Ureter (tissue), 1 donor: ENCODE data around the gene ZNF791. TPM values are rescaled to one million over a fixed set of nuclear protein-coding genes. Genes with fewer than 3 reads are reported as not detected.
"Not testable (repeated sequence)": the region's sequence is repeated elsewhere in the genome, so short reads cannot be mapped to it uniquely, and the experiment has no call there.

ENCODE experiments used
- DNase-seq: peaks from one replicate; pipeline ENCODE4 v3.0.0-alpha.2; 2020; ENCODE audit warnings: low spot score
- total RNA-seq: library from RNA; stranded (reverse); gene quantifications from one replicate; pipeline ENCODE4 v1.2.4, GENCODE V29; 2023
- donor health status: DM: yes; HTN: yes; CAD: no.

ZNF791 gene
- total RNA-seq, 1 donor from 2014 or later: 40.9 TPM

- no peak for DNase-seq
Observed at GRCh38 chr19:12629215-12629614, 18.5 kb downstream of the ZNF791 start.

GRCh38 chr19:12636631-12637030, 25.9 kb downstream of the ZNF791 start:
- DNase-seq: no peak

GRCh38 chr19:12638611-12639182, 28.0 kb downstream of the ZNF791 start:
- no peak for DNase-seq

- DNase-seq: peak; percentile 87
Observed at GRCh38 chr19:12639901-12640613, 29.3 kb downstream of the ZNF791 start.

- no peak for DNase-seq
Observed at GRCh38 chr19:12641456-12641855, 30.7 kb downstream of the ZNF791 start.

- DNase-seq: no peak
Observed at GRCh38 chr19:12642506-12642905, 31.8 kb downstream of the ZNF791 start.

- not testable (repeated sequence) for DNase-seq
Observed at GRCh38 chr19:12643716-12644115, 33.0 kb downstream of the ZNF791 start.

- no peak for DNase-seq
Observed at GRCh38 chr19:12646551-12646950, 35.8 kb downstream of the ZNF791 start.

- DNase-seq: no peak
Observed at GRCh38 chr19:12647047-12647446, 36.3 kb downstream of the ZNF791 start.

GRCh38 chr19:12647490-12648071, 36.9 kb downstream of the ZNF791 start:
- DNase-seq: peak; percentile 77

- no peak for DNase-seq
Observed at GRCh38 chr19:12648088-12648487, 37.4 kb downstream of the ZNF791 start.

GRCh38 chr19:12649941-12650340, 39.2 kb downstream of the ZNF791 start:
- no peak for DNase-seq

GRCh38 chr19:12652219-12652618, 41.5 kb downstream of the ZNF791 start:
- DNase-seq: no peak

- no peak for DNase-seq
Observed at GRCh38 chr19:12655546-12655945, 44.8 kb downstream of the ZNF791 start.

GRCh38 chr19:12656899-12657571, 46.3 kb downstream of the ZNF791 start:
- no peak for DNase-seq

- no peak for DNase-seq
Observed at GRCh38 chr19:12657966-12658365, 47.2 kb downstream of the ZNF791 start.

GRCh38 chr19:12660980-12661379, 50.3 kb downstream of the ZNF791 start:
- DNase-seq: no peak

GRCh38 chr19:12664406-12665280, 53.9 kb downstream of the ZNF791 start:
- DNase-seq: no peak

GRCh38 chr19:12665281-12665573, 54.5 kb downstream of the ZNF791 start:
- DNase-seq: no peak

- DNase-seq: no peak
Observed at GRCh38 chr19:12665671-12666264, 55.0 kb downstream of the ZNF791 start.

GRCh38 chr19:12666265-12667048, 55.7 kb downstream of the ZNF791 start, which contains the start of the genes MAN2B1 and WDR83:
Gene MAN2B1 (minus strand): TSS chr19:12666742. CDS start chr19:12666701, 41 bp downstream.
Gene WDR83 (plus strand): TSS chr19:12666807. CDS start chr19:12669791, 2,984 bp downstream.
- peak; percentile 77 for DNase-seq
